ENCODE measurements around the gene ATP12A.
A peak's percentile ranks its signal among the peaks of the same experiment; 100 is the strongest.

ATP12A gene

DNA sequence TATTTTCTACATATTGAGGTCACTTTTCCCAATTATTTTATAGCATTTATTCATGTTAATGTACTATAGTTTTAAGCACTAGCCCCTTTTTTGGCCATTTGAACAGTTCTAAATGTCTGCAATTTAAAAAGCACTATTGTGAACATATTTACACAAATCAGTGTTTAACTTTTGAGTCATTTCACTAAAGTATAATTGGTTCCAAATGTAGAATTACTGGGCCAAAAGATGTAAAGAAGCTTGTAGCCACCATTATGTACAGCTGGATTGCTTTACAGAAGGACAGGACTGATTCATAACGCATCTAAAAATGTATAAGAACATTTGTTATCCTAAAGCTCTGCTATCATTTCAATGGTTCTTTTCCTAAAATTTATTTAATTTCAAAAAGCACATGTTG, 16.6 kb upstream of the ATP12A start:
- no peak for DNase-seq

DNA sequence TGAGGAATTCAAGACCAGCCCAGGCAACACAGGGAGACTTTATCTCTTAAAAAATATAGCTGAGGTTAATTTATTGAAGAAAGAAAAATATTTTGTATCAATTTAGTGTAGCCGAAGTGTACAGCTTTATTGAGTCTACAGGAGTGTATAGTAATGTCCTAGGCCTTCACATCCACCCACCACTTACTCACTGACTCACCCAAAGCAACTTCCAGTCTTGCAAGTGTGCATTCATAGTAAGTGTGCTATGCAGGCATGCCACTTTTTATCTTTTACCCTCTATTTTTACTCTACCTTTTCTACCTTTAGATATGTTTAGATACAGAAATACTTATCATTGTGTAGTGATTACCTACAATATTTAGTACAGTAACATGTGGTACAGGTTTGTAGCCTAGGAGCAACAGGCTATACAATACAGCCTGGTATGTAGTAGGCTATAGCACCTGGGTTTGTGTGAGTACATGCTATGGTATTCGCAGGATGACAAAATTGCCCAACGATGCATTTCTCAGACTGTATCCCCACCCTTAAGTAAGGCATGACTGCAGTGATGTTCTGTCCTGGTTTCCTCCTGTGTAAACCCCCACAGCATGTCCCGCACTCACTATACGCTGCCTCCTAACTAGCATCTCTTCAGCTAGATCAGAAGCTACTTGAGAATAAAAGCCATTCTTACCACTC, 15.3 kb upstream of the ATP12A start:
- no peak for DNase-seq

DNA sequence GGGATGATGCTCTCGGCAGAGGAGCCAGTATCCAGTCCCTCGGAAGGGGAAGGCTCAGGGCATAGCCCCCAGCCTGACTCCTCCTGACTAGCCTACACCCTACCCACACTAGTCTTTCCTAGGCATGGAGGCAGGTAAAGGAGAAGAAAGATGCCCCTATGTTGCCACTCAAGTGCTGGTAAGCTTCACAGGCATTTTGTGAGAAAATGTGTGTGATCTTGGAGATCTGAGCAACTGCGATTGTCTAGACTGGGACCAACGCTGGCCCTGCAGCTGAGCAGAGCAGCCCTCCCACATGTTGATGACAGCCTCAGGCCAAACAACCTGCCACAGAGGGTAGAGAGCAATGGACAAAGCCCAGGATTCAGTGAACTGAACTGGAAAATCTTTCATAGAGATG, 11.7 kb upstream of the ATP12A start:
- DNase-seq = no peak

DNA sequence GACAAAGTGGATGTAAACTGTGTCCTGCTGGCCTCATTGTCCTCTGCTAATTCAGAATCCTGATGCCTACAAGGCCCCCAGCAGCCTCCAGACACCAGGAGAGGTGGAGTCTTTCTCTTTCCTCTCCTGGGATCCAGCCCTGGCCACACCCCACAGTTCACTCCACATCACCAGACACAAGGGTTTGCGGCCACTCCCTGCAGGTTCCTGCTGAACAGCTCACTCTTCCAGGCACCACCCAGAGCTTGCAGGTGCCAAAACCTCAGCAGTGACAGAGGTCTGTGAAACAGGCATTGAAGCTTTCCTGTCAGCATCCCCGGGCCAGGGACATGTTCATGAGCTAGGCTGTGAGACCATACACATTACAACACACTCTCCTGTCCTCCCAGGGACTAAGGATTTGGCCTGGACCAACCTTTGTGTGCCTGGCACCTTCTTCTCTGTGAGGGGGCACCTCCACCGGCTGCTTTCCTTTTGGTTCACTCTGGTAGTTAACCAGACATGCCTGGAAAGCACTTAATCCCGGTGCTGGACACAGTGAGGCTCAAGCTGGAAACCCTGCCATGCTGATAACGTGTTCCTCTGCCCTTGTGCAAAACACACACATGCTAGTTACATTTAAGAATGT, 11.1 kb upstream of the ATP12A start:
- DNase-seq = no peak

DNA sequence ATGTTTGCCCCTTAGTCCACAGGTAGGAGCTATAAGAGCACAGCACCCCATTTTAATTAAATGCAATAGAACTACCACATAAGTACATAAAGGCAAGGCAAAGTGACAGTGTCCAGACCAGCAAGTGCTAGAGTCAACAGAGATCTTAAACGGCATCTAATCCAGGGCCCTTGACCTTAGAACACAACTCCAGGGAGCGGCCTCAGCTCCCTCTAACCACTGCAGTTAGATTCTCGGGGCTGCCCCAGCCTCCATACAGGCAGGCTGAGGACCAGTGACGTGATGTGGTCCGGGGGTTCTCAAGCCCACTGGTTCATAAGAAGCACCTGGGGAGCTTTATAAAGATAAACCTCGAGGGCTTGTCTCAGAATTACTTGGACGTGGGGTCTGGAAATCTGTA, 10.0 kb upstream of the ATP12A start:
- DNase-seq = no peak

DNA sequence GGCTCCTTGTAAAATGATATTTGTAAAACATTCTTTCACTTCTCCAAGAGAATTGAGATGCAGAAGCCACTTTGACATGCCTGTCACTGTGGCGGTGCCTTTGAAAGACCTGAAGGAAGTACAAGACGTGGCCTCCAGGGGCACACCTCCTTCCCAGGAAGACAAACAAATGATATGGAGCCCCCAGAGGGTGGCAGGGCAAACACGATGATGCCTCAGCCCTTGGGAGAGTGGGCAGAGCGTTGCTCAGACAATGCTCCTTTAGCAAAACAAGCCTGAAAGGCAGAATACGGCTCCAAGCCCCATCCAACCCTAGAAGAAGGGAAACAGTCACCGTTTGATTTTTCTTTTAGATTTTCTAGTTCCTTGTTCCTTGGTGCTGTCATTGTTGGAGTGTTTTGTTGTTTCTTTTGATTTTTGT, 9.2 kb upstream of the ATP12A start:
- DNase-seq = no peak

DNA sequence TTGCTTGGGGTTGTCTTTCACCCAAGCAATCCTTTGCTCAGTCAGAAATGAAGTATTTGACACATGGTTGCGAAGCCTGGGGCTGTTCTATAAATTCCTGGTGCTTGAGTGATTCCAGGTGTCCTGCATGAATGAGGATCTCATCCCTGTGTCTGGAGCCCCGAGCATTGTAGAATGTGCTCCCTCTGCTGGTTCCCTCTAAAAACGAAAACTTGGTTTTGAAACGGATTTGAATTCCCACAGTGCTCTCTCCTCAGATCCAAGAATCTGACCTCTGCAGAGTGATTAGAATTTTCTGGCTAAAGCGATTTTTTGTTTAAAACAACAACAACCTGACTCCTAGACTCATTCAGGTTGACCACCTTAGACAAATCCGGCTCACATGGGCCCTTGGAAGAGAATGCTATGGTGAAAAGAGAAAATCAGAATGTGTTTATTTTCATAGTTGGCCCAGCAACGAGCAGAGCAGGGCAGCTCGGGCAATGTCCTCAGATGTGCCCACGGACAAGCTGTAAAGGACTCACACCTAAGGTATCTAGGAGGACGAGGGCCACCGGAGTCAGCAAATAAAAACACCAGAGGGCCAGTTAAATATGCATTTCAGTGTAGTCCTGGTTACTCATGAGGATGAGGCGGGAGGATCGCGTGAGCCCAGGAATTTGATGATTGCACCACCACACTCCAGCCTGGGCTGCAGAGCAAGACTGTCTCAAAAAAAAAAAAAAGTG, 8.7 kb upstream of the ATP12A start:
- peak; percentile 25 for DNase-seq

DNA sequence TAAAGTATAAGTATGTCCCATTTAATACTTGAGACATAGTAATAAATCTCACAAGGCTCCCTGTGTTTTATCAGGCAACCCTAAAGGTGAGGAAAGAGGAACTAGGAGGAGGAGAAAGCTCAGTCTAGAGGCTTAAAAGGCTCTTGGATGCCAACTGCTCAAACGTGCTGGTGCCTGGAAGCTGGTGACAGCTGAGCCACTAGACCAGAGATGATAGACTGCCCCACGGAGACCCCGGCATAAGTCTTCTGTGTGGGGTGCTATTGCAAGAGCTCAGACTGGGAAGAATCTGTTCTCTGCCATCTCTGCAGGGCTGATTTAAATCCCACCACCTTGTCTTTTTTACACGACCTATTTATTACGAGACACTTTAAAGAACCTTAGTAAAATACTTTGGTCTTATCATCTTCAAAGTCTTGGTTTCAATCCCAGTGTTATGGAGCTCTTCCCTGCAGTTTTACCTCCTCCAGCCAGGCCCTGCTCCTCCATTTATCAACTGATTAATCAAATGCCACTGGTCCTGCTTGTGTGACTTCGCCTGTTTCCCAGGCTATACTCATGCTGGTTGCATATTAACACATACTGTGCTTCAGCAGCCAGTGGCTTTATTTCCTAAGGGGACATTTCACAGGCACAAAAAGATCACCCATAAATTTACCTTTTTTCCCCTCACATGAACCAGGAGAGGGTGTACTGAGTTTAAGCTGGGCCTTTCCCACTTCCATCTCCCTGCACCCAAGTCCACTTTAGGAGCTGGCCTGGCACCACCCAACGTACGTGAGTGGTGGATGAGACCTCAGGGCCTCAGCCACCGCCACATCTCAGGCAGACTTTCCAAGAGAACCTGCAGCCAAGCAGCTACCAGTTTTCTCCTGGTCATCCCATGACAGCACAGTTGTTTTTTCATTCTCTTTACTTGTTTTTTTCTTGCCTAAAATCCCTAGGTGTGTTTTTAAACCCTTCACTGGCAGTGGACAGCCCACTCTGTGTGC, 7.8 kb upstream of the ATP12A start:
- no peak for DNase-seq

DNA sequence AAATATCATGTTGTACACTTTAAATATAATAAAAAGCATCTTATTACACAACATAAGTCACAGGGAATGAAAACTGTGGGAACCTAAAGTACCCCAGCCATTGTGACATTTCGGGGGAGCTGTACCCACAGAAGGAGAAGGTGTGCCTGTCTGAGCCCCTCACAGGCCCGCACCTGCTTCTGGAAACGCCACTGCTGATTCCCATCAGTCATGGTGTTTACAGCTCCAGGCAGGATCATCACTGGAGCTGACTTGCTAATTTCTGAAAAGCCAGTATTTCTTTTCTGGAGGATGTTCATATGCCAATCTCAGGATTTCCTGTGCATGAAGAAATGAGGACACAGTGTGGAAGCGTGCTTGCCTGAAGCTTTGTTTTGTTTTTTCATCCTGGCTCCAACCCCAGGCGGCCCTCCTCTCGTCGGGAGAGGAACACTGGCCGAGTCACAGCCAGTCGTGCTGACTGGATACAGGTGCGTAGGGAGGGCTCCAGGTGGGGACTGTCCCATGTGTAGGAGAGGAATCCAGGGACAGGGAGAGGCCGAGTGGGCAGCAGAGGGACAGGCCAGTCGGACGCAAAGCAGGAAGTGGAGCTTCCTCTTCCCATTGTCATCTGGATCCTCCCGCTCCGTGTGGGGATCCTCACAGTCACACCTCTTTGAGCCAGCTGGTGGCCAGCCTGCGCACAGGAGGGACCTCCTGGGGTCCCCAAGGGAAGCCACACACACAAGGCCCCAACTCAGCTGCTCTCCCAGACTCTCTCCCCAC, 4.2 kb upstream of the ATP12A start:
- no peak for DNase-seq

DNA sequence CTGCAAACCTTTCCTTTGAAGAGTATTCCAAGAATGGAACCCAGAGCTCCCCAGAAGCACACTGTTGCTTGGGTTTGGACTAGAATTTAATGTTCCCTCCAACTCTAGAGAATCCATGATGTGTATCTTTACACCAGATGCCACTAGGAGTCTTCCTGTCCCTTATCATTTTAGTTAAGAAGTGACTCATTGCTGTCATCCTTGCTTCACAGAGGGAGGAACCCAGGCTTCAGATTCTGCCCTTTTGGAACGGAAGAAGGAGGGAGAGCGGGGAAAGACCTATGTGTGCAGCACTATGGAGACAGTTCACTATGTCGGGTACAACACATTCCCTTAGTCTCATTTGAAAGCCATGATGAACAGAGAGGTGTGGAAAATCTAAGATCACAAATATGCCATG, 2.1 kb upstream of the ATP12A start:
- no peak for DNase-seq

DNA sequence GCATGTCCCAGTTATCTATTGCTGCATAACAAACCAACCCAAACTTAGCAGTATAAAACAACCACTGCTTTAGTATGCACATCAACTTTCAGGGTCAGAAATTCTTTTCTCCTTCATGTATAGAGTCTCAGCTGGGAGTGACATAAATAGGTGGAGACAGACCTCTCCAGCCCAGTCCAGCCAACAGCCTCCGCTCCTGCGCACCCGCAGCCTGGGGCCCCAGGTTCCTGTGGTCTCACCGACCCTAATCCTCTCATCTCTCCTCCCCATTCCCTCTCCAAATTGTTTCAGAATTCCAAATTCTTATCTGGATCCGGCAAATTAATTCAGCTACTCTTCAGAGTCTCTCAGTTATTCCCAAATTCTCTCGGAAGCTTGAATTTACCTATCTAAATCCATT, 522 bp upstream of the ATP12A start:
- DNase-seq = no peak

DNA sequence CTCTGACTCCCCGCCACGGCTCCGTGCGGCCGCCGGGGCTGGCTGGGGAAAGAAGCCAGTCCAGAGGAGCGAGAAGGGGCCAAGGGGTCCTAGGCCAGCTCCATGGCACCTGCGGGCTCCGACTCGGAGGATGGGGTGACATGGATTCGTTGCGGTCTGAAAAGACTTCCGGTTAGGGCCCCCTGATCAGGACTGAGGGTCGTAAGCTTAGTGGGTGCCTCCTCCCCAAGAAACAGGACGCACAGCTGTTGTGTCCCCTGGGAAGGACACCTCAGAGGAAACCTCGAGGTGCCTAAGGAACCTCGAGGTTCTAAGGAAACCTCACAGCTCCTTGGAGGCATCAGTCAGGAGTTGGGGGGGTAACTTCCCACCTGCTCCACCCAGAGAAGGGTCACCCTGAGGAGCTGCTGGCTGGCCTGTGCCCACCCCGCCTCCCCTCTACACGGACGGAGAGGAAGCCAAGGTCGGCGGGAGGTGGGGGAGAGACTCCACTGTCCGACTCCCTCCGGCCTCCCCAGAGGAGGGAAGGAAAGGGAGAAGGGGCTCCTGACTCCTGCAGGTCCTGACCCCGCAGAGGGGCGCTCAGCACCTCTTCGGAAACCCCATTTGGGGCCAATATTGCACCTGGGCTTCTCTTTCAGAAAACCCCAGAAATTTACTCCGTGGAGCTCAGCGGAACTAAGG, 855 bp downstream of the ATP12A start:
- DNase-seq = no peak

DNA sequence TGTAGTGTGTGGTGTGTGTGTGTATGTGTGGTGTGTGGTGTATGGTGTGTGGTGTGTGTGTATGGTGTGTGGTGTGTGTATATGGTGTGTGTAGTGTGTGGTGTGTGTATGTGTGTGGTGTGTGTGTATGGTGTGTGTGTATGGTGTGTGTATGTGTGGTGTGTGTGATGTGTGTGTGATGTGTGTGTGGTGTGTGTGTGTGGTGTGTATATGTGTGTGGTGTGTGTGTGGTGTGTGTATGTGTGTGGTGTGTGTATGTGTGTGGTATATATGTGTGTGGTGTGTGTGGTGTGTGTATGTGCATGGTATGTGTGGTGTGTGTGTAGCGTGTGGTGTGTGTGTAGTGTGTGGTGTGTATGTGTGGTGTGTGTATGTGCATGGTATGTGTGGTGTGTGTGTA, 1.7 kb downstream of the ATP12A start:
- no peak for DNase-seq

DNA sequence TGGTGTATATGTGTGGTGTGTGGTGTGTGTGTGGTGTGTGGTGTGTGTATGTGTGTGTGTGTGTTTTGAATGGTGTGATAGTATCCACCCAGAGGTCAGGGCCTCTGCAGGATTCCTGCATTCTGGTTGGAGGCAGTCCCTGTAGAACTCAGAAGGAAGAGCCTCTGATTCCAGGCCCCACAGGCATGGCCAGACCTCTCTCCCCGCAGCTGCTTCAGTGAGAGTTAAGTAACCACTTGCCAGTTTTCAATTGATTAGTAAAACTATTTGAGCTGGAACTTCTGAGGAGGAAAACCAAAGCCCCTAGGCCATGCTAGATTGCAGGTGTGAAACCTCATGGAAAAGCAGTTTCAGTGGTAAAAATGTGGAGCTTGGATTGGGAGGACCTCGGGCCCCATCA, 2.1 kb downstream of the ATP12A start:
- DNase-seq = no peak

DNA sequence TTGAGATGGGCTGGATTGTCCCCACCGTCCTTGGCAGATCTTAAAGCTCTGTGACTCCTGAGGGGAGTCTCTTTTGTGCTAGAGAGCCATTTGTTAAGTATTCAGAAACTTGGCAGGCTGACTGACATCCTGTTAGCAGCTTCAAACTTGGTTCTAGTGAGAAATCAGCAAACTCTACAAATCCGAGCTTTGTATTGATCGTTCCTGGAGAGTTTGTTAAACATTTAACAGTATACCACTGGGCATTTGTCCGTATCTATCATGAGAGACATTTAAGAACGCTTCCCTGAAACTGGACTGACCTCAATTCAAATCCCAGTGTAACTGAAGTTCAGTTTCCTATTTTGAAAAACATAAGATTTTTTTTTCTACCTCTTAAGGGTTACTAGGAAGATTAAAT, 3.1 kb downstream of the ATP12A start:
- no peak for DNase-seq

DNA sequence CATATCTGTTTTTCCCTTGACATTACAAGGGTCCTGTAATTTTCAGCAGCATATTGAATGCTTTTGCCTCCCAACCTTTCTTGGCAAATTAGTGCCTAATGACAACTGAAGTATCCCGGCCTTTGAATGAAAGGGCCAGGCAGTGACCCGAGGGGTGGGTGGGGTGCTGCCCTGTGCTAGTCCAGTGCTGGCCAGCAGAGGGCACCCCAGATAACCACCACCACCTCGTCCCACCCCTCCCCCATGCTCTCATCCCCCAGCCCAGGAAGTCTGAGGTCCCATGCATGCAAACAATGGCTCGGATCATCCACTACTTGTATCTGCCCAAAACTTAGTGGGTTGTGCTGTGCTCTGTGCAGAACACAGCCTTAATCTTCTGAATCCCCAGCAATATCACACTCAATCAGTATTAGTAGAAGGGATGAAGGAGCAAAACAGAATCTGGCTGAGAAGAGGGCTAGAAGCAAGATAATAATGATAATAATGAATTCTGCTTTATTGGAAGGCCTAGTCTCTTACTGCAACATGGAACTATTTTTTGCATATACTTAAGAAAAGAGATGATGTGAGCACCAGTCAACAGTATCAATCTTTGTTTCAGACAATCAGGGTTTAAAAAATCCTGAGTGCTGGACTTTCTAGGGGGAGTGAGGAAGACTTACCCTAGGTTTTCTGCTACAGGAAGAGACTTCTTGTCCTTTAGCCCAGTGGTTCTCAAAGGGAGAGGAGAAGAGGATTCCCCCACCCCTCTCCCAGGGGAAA, 3.8 kb downstream of the ATP12A start:
- no peak for DNase-seq

DNA sequence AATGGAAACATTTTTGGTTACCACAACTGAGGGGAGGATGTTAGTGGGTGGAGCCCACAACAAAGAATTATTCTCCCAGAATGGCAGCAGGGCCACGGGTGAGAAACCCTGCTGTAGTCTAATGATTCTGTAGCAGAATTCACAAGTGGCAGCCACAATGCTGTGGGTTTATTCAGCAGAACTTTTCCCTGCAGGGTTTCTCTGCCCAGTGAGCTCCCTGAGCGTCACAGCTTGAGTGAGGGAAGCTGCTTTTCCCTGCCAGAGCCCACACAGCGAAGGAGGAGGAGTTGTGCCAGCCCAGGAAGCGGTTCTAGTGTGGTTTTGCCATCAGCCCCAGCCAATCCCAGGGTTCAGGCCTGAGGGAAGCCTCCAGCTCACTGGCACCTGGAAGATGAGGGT, 4.4 kb downstream of the ATP12A start:
- no peak for DNase-seq

DNA sequence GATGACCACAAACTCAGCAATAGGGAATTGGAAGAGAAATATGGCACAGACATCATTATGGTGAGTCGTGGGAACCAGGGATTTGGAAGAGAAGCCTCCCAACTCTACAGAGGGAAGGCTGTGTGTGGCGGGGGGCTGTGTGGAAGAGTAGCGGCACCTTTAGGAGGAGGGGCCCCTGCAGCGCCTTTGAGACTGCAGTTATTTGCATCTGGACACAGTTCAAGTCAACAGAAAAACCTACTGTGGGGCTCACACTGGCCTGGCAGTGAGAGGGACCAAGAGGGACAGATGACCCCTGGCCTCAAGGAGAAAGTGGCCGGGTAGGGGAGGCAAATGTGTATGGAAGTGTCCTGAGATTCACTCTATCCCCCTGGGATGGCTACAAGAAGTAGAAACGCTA, 5.1 kb downstream of the ATP12A start:
- no peak for DNase-seq

DNA sequence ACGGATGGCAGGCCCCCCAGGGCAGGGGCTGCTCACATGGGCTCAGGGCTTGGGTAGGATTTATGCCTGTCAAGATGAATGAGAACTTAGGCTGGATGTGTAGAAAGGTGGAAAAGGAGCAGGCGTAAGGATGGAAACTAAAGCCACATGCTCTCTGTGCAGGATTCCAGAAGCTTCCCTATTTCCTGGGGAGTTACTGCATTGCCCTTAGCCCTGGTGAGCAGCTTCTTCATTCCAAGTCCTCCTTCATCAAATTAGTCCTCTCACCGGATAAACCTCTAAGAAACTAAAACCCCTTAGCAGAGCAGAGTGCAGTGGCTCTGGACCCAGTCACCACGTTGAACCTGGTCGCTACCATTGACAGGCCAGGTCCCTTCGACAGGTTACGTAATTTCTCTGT, 7.4 kb downstream of the ATP12A start:
- no peak for DNase-seq

DNA sequence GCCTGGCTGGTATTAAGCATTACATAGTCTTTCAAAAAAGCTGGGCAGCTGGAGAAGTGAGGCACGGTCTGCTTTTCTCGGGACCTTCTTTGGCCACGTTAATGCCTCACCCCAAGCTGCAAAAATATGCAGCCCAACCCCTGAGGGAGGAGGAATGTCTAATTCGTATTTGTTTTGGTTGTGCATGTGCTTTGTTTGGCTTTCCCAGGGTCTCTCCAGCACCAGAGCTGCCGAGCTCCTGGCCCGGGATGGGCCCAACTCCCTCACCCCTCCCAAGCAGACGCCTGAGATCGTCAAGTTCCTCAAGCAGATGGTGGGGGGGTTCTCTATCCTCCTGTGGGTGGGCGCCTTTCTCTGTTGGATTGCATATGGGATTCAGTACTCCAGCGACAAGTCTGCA, 7.9 kb downstream of the ATP12A start:
- no peak for DNase-seq

DNA sequence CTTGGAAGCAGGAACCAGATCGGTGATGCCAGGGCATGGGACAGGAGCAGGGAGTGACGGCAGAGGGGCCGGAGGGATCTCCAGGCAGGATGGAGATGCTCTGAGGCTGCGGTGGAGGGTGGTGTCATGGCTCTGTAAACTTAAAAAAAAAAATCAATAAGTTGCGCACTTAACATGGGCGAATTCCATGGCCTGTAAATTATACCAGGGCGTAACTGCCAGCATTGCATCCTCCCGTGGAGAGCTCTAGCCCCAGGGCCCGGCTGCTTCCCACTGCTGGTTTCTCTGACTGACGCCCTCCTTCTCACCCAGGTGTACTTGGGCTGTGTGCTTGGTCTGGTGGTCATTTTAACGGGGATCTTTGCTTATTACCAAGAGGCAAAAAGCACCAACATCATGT, 8.7 kb downstream of the ATP12A start:
- DNase-seq = no peak
